HG03565 (cell line): ENCODE data around the gene CAMKK1.
A peak's percentile ranks its signal among the peaks of the same experiment; 100 is the strongest.

Experiments used
- ATAC-seq: cut with Tn5 transposase; IDR thresholded peaks from one replicate; pipeline ENCODE4 v1.9.1; 2021; ENCODE audit warnings: mild to moderate bottlenecking, moderate library complexity; ENCODE audit not compliant: unreplicated experiment

CAMKK1 gene

GRCh38 chr17:3893003-3893719 lies at the start of gene CAMKK1:
Gene CAMKK1 (minus strand): TSS chr17:3893053. CDS start chr17:3885687, 7,366 bp downstream.
- ATAC-seq: peak; percentile 78

- ATAC-seq: no peak
Measured at GRCh38 chr17:3940965-3941698, 48.3 kb upstream of the CAMKK1 start.

- no peak for ATAC-seq
Measured at GRCh38 chr17:3937359-3937758, 44.5 kb upstream of the CAMKK1 start.

GRCh38 chr17:3935825-3936355 lies 43.0 kb upstream of the CAMKK1 start:
- no peak for ATAC-seq

- ATAC-seq: no peak
Measured at GRCh38 chr17:3935140-3935542, 42.3 kb upstream of the CAMKK1 start.

GRCh38 chr17:3929764-3930163 lies 36.9 kb upstream of the CAMKK1 start:
- no peak for ATAC-seq

GRCh38 chr17:3929181-3929580 lies 36.3 kb upstream of the CAMKK1 start:
- ATAC-seq: no peak

GRCh38 chr17:3928406-3928805 lies 35.6 kb upstream of the CAMKK1 start:
- no peak for ATAC-seq

GRCh38 chr17:3927628-3928340 lies 34.9 kb upstream of the CAMKK1 start:
- ATAC-seq: no peak

GRCh38 chr17:3926860-3927627 lies 34.2 kb upstream of the CAMKK1 start:
- ATAC-seq: no peak

GRCh38 chr17:3925684-3926485 lies 33.0 kb upstream of the CAMKK1 start:
- ATAC-seq: no peak

GRCh38 chr17:3924512-3925350 lies 31.9 kb upstream of the CAMKK1 start:
- no peak for ATAC-seq

GRCh38 chr17:3923466-3924190 lies 30.8 kb upstream of the CAMKK1 start:
- no peak for ATAC-seq

GRCh38 chr17:3922765-3923164 lies 29.9 kb upstream of the CAMKK1 start:
- ATAC-seq: no peak

GRCh38 chr17:3921502-3922319 lies 28.9 kb upstream of the CAMKK1 start:
- no peak for ATAC-seq

- ATAC-seq: no peak
Measured at GRCh38 chr17:3921006-3921405, 28.2 kb upstream of the CAMKK1 start.

GRCh38 chr17:3919123-3919624 lies 26.3 kb upstream of the CAMKK1 start:
- no peak for ATAC-seq
